C4-2B (cell line): Measurements from ENCODE around the gene ELFN1.

ENCODE experiments used
- ZFX ChIP-seq: fragments of 450-650 bp; IDR thresholded peaks from 2 replicates; pipeline ENCODE4 v1.6.1; 2017
- TF ChIP-seq, protein P1 (sequence below): fragments of 450-650 bp; conservative IDR thresholded peaks from 2 replicates; pipeline ENCODE4 v1.5.1; 2017; ENCODE audit warnings: mild to moderate bottlenecking

DNA sequence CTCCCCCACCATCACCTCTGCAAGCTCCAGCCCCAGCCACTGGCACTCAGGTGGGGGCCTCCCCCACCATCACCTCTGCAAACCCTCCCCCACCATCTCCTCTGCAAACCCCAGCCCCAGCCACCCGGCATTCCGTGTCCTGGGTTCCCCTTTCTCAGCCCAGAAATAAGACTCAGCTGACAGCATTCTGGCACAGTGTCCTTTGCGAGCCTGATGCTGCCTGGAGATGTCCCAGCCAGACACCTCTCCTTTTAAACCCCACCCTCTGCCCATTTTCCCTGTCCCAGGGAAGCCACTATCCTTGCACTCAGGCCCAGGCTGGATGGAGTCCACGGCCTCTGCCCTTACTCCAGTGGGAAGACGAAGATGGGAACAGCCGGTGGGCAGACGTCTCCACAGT, 49.8 kb downstream of the ELFN1 start:
- TF ChIP-seq, protein P1, sequence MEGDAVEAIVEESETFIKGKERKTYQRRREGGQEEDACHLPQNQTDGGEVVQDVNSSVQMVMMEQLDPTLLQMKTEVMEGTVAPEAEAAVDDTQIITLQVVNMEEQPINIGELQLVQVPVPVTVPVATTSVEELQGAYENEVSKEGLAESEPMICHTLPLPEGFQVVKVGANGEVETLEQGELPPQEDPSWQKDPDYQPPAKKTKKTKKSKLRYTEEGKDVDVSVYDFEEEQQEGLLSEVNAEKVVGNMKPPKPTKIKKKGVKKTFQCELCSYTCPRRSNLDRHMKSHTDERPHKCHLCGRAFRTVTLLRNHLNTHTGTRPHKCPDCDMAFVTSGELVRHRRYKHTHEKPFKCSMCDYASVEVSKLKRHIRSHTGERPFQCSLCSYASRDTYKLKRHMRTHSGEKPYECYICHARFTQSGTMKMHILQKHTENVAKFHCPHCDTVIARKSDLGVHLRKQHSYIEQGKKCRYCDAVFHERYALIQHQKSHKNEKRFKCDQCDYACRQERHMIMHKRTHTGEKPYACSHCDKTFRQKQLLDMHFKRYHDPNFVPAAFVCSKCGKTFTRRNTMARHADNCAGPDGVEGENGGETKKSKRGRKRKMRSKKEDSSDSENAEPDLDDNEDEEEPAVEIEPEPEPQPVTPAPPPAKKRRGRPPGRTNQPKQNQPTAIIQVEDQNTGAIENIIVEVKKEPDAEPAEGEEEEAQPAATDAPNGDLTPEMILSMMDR, result no peak
- no peak for TF ChIP-seq ZFX
